Measurements from ENCODE around the gene FKBP15. TPM values are rescaled to one million over a fixed set of nuclear protein-coding genes. Genes with fewer than 3 reads are reported as not detected.

FKBP15 gene
- total and polyA plus RNA-seq, 2 donors (not counting 3 experiments of a cell fraction or from before 2014, with no cell fraction given): 16.8 to 26.8 TPM

- Histone ChIP-seq H3K27me3 (ENCODE audit: control insufficient read depth in 2 of 2, insufficient read depth in 2 of 2, low read length in 2 of 2) (no peaks in the 10 kb centered on the region), H3K27ac (ENCODE audit: insufficient read depth, low read depth, low read length) (no peak overlapping the region), H3K9me1 (replicated peaks; ENCODE audit: control insufficient read depth, extremely low read depth, insufficient read depth, low read length) (no peaks in the 10 kb centered on the region), H3K9ac (replicated peaks; ENCODE audit: extremely low read depth, insufficient read depth, low read length) (no peak overlapping the region), H3K4me1 (ENCODE audit: control insufficient read depth, extremely low read depth, insufficient read depth, low read length) (peaks cover under 1% of the 10 kb centered on the region), H3K4me2 (ENCODE audit: insufficient read depth, low read length) (no peak overlapping the region), H3K36me3 (ENCODE audit: control insufficient read depth in 2 of 2, extremely low read depth in 1 of 2, insufficient read depth in 2 of 2, low read length in 2 of 2) (peaks cover 0 to 2% of the 10 kb centered on the region in 2 experiments), H3K9me3 (replicated peaks; ENCODE audit: control insufficient read depth, insufficient read depth, low read length) (no peaks in the 10 kb centered on the region), H3K79me2 (ENCODE audit: control insufficient read depth, insufficient read depth, low read length) (no peaks in the 10 kb centered on the region), H2AFZ (ENCODE audit: low read depth, low read length) (no peak overlapping the region), H4K20me1 (replicated peaks; ENCODE audit: control insufficient read depth, extremely low read depth, insufficient read depth, low read length) (no peaks in the 10 kb centered on the region), H3K4me3 (replicated peaks in 1 of 3; ENCODE audit: insufficient read depth in 1 of 3, low read depth in 1 of 3, low read length in 3 of 3) (no peak overlapping the region)
- dilution Hi-C loops (cut with MboI; ENCODE audit: extremely low pct_ligation_motif_present, low sequenced_read_pairs) (no loop called here), intact Hi-C loops (cut with micrococcal nuclease) (no loop called here)
- no TSS peak for BruUV-seq (replicated peaks)
- ChIA-PET POLR2A (no interaction called here), CTCF (no interaction called here)
- TF ChIP-seq EZH2 (IDR thresholded peaks at IDR 0.05; ENCODE audit: borderline replicate concordance, low read depth, low read length, severe bottlenecking) (no peak), MAX (IDR thresholded peaks at IDR 0.05; ENCODE audit: insufficient read depth, insufficient read length) (no peak), JUN (IDR thresholded peaks at IDR 0.05; ENCODE audit: borderline replicate concordance, insufficient read depth, insufficient read length, low read depth) (no peak), CTCF (IDR thresholded peaks at IDR 0.05; ENCODE audit: extremely low read depth in 1 of 2, insufficient read depth in 1 of 2, low read depth in 1 of 2, low read length in 2 of 2) (no peak), POLR2AphosphoS5 (IDR thresholded peaks at IDR 0.05; ENCODE audit: insufficient read depth, low read depth, low read length) (no peak), POLR2A (IDR thresholded peaks at IDR 0.05; ENCODE audit: low read depth, low read length) (no peak)
- FAIRE-seq (no peak), DNase-seq (ENCODE audit: low read depth, low spot score) (no peak)
These were observed 17.8 kb upstream of the FKBP15 start for GRCh38 chr9:113238859-113239232.

Measured in endothelial cell of umbilical vein (primary cell).